ENCODE data around the gene TMBIM4. TPM values are rescaled to one million over a fixed set of nuclear protein-coding genes. Genes with fewer than 3 reads are reported as not detected.
A peak's percentile ranks its signal among the peaks of the same experiment; 100 is the strongest.

TMBIM4 gene
- total RNA-seq, 2 experiments from 2014 or later: 50.5 to 64.5 TPM

DNA sequence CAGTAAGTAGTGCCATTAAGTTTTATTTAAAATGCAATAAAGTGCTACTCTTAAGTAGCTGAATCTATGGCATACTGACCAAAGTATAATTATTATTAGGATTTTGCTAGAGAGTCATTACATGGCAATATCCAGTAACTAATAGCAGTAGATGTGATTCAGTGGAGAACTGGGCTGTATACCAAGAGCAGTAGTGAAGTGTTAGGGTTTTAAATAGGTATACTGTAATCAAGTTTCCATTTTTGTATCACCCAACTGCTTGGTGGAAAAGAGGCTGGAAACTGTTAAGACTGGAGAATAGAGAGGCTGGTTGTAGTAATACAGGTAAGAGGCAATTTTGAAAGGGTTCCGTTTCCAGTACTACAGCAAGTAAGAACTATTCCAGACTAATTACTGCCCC is 25.9 kb downstream of the TMBIM4 start:
- no peak overlapping the region for H3K27ac Mint-ChIP-seq
- peaks cover 15% of the 10 kb centered on the region for H3K9me3 Mint-ChIP-seq (ENCODE audit: low read depth)
- CTCF ChIA-PET: no interaction called here
- peaks cover 15% of the 10 kb centered on the region for H3K4me1 Mint-ChIP-seq
- no peak overlapping the region for H3K4me3 Mint-ChIP-seq
- H3K36me3 Mint-ChIP-seq: peaks cover 53% of the 10 kb centered on the region
- ATAC-seq (no peak), DNase-seq (no peak)
- no peaks in the 10 kb centered on the region for H3K27me3 Mint-ChIP-seq

DNA sequence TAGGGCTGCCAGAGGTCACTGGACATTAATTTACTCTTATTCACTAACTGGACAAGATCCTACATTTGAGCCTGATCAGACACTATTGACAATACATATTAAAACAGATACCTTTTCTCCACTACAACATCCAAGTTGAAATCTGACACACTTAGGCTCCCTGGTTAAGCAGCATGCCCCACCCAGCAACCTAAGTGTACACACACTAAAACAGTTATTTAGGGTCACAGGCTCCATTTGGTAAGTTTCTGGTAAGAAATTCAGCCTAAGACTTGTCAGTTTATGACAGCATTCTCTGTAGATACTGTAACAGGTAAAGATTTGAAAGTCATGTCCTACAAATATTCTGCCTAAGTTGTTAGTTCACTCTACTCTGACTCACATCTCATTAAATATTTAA is 27.0 kb downstream of the TMBIM4 start:
- H3K27me3 Mint-ChIP-seq: no peaks in the 10 kb centered on the region
- H3K4me3 Mint-ChIP-seq: no peak overlapping the region
- no peak overlapping the region for H3K27ac Mint-ChIP-seq
- no peak for DNase-seq
- no peak for ATAC-seq
- peaks cover 15% of the 10 kb centered on the region for H3K9me3 Mint-ChIP-seq (ENCODE audit: low read depth)
- CTCF ChIA-PET: no interaction called here
- H3K36me3 Mint-ChIP-seq: peaks cover 54% of the 10 kb centered on the region
- peaks cover 15% of the 10 kb centered on the region for H3K4me1 Mint-ChIP-seq

DNA sequence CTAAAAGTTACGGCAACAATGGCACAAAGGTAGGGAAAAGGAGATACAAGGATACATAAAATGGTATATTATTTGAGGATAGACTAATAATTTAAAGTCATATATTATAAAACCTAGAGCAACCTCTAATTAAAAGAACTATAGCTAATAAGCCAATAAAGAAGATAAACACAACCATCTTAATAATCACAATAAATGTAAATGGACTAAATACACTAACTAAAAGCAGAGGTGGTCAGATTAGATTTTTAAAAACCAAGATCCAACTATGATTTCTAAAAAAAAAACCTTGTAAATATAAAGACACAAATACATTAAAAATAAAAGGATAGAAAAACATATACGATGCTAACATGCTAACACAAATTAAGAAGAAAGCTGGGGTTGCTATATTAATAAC is 28.5 kb downstream of the TMBIM4 start:
- no peaks in the 10 kb centered on the region for H3K27me3 Mint-ChIP-seq
- H3K4me1 Mint-ChIP-seq: peaks cover 15% of the 10 kb centered on the region
- no peak overlapping the region for H3K27ac Mint-ChIP-seq
- peaks cover 60% of the 10 kb centered on the region for H3K36me3 Mint-ChIP-seq
- CTCF ChIA-PET: interaction anchor here (1.1 to 1.2 kb wide), 2 partner anchors 11 to 129 kb away, joined by 3 to 4 read pairs; partner anchors contain the start of gene LLPH
- no peak for DNase-seq
- peaks cover 15% of the 10 kb centered on the region for H3K9me3 Mint-ChIP-seq (ENCODE audit: low read depth)
- no peak for ATAC-seq
- H3K4me3 Mint-ChIP-seq: no peak overlapping the region

DNA sequence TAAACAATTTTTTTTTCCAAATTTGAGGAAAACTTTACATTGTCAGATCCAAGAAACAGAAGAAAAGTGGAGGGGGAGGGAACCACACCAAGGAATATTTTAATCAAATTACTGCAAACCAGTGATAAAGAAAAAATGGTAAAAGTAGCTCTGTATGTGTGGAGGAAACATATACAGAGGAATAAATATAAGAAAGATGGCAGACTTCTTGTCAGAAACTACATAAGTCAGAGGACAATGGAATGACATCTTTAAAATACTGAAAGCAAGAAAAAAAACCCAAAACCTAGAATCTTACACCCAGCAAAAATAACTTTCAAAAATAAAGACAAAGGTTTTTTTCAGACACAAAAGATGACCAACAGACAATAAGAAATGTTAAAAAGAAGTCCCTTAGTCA is 29.1 kb downstream of the TMBIM4 start:
- no peak overlapping the region for H3K27ac Mint-ChIP-seq
- CTCF ChIA-PET: interaction anchor here (1.1 to 1.2 kb wide), 2 partner anchors 10 to 129 kb away, joined by 3 to 4 read pairs; partner anchors contain the start of gene LLPH
- H3K36me3 Mint-ChIP-seq: peaks cover 61% of the 10 kb centered on the region
- H3K4me3 Mint-ChIP-seq: no peak overlapping the region
- peaks cover 15% of the 10 kb centered on the region for H3K9me3 Mint-ChIP-seq (ENCODE audit: low read depth)
- ATAC-seq (no peak), DNase-seq (no peak)
- no peaks in the 10 kb centered on the region for H3K27me3 Mint-ChIP-seq
- peaks cover 11% of the 10 kb centered on the region for H3K4me1 Mint-ChIP-seq

DNA sequence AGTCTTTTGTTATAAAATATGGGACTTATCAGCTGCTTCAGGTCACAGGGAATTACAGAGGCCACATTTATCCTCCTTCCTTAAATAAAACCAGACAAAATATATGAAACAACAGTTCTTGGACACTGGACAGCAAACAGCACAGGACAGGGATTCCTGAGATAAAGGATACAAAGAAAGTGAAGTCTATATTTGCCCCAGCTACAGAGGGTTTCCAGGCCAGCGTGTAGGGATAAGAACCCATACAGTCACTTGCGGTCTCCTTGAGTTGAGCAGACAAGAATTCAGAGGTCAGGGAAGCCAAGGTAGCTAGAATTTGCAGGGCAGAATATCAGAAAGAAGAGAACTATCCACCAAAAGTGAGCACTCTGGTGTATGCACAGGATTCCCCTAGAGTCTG is 30.5 kb downstream of the TMBIM4 start:
- peaks cover 58% of the 10 kb centered on the region for H3K36me3 Mint-ChIP-seq
- no peaks in the 10 kb centered on the region for H3K27me3 Mint-ChIP-seq
- CTCF ChIA-PET: interaction anchor here (1.1 kb wide), 1 partner anchor 269 kb away, joined by 3 read pairs; no protein-coding TSS in a partner anchor
- H3K4me1 Mint-ChIP-seq: no peaks in the 10 kb centered on the region
- peaks cover 15% of the 10 kb centered on the region for H3K9me3 Mint-ChIP-seq (ENCODE audit: low read depth)
- ATAC-seq (no peak), DNase-seq (no peak)
- no peak overlapping the region for H3K4me3 Mint-ChIP-seq
- no peak overlapping the region for H3K27ac Mint-ChIP-seq

DNA sequence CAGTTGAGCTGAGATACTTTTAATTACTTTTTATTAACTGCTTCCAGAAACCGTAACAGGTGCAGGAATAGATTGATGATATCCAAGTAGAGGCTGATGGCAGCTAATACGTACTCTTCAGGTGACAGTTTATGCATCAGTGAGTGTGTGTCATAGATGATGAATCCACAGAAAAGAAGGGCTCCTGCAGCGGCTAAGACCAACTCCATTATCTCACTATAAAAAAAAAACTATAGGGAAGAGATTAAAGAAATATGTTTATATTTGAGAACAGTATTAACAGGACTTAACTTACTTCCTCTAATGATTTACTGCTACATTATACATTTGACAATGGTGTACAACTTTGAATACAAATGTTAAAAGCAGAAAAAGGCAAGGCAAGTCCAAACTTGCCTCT is 31.9 kb downstream of the TMBIM4 start:
- CTCF ChIA-PET: no interaction called here
- DNase-seq: no peak
- H3K27me3 Mint-ChIP-seq: no peaks in the 10 kb centered on the region
- H3K4me1 Mint-ChIP-seq: peaks cover 2% of the 10 kb centered on the region
- H3K27ac Mint-ChIP-seq: no peak overlapping the region
- H3K36me3 Mint-ChIP-seq: peaks cover 49% of the 10 kb centered on the region
- no peak overlapping the region for H3K4me3 Mint-ChIP-seq
- H3K9me3 Mint-ChIP-seq (ENCODE audit: low read depth): peaks cover 15% of the 10 kb centered on the region
- no peak for ATAC-seq

DNA sequence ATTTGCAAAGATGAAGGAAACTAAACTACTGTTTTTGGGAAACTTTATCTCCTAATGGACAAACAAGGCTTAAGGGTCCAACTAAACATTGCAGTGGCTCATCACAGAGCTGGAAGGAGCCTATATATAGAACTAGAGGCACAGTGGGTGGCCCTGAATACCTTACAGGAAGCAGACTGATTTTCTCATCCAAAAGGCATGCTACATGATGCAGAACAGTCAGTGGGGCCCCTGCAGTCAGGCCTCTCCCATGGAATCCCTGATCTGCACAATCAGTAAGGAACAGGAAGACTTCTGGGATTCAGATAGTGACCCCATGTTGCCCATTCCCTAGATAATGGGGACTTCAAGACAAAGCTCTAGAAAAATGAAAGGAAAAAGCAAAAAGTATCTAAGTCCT is 37.4 kb downstream of the TMBIM4 start:
- DNase-seq: no peak
- no peak overlapping the region for H3K4me3 Mint-ChIP-seq

DNA sequence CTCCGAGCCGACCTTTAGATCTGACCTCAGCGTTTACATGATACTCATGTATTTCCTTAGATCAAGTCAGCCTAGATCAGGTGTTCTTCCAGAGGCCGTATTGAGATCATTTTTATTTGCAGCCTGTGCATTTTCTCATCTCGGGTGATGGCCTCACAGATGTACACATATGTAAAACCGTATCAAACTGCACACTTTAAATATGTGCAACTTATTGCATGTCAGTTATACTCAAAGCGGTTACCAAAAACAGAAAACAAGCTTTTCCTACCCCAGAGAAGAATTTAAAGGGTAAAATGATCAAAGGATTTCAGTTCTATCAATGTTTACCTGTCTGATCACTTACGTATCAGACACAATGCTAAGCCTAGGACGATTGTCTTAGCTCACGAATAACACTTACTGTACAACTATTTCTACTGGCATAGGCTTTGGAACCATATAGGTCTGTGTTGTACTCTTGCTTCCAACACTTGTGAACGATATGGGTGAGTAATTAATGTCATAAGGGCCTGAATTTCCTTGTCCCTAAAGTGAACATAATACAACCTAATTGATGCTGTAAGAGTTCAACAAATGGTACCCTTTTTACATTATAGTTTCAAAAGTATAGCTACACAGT is 38.6 kb downstream of the TMBIM4 start:
- CTCF ChIA-PET: interaction anchor here (0.7 to 2.2 kb wide), 5 partner anchors 10 to 38 kb away, joined by 4 to 10 read pairs (median 7); partner anchors contain the start of gene TMBIM4

More for the DNA sequence above, 37.4 kb downstream of the TMBIM4 start:
- Mint-ChIP-seq H3K9me3 (ENCODE audit: low read depth) (no peaks in the 10 kb centered on the region), H3K4me1 (peaks cover 48% of the 10 kb centered on the region), H3K36me3 (peaks cover 34% of the 10 kb centered on the region), H3K27ac (no peak overlapping the region), H3K27me3 (no peaks in the 10 kb centered on the region)
- CTCF ChIA-PET: interaction anchor here (0.9 kb wide), 1 partner anchor 13 kb away, joined by 3 read pairs; no protein-coding TSS in a partner anchor
- ATAC-seq: no peak

DNA sequence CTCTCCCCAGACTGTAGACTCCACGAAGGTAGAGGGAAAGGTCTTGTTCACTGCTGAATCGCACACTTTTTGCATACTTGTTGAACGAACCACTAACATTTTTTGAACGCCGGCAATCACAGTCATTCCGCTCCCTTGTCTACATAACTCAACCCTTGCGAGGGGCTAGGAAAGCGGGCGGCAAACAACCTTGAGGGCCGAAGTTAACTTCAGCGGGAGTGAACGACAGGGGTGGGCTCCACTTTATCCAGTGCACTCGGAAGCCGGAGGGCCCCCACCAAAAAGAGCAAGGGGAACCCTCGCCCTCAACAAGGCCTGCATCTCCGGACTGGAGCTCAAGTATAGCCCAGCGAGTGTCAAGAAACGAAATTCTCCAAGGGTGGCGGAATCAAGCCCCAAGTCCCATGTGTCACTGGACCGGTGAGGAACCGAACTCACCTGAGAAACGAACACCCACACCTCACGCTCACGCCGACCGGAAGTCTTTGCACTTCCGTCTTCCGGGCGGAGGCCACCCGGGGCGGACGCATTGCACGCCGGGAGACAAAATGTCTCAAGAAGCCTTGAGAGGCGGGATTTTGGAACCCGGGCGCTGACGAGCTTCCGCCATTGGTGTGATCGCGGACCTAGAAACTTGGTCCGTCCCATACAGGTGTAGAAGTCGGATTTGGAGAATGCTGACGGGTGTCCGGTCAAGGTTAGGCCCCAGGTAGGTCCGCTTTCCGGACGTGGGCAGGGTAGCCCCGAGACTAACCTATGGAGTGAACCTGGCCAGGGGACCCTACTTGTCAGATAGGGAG is 39.3 kb downstream of the TMBIM4 start, which contains the start of gene LLPH:
TSS of gene LLPH (minus strand) at position 484 of the 800 bp plus-strand sequence. CDS start 1,644 bp downstream, outside the sequence.
- Mint-ChIP-seq H3K27me3 (no peaks in the 10 kb centered on the region), H3K4me3 (peak within 1 kb of the TSS; percentile 85), H3K36me3 (peaks cover 44% of the 10 kb centered on the region), H3K9me3 (ENCODE audit: low read depth) (no peaks in the 10 kb centered on the region), H3K27ac (peak within 1 kb of the TSS; percentile 98), H3K4me1 (peaks cover 61% of the 10 kb centered on the region)
- DNase-seq (peak; percentile 95), ATAC-seq (peak; percentile 96)
- CTCF ChIA-PET: interaction anchor here (0.6 to 2.2 kb wide), 6 partner anchors 10 to 39 kb away, joined by 3 to 10 read pairs (median 6); partner anchors contain the start of gene TMBIM4

More for the DNA sequence above, 38.6 kb downstream of the TMBIM4 start:
- DNase-seq (no peak), ATAC-seq (no peak)
- Mint-ChIP-seq H3K4me1 (peaks cover 58% of the 10 kb centered on the region), H3K9me3 (ENCODE audit: low read depth) (no peaks in the 10 kb centered on the region), H3K27me3 (no peaks in the 10 kb centered on the region), H3K4me3 (peak overlapping the region; percentile 85), H3K27ac (peak overlapping the region; percentile 98), H3K36me3 (peaks cover 41% of the 10 kb centered on the region)

DNA sequence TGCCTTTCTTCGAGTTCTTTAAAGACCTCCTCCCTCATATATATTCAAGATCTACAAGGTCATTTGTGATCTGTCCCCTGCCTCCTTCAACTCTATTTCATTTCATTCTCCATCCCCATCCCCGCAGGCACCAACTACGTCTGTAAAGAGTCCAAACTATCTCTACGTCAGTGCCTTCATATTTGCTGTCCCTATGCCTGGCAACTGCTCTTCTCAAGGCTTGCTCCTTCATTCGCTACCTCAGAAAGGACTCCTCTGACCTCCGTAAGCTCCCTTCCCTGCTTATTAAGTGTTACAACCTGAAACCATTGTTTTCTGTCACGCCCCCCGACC is 39.9 kb downstream of the TMBIM4 start:
- DNase-seq: no peak
- peak; percentile 2 for ATAC-seq
- peak overlapping the region; percentile 98 for H3K27ac Mint-ChIP-seq
- no peaks in the 10 kb centered on the region for H3K9me3 Mint-ChIP-seq (ENCODE audit: low read depth)
- H3K4me1 Mint-ChIP-seq: peaks cover 66% of the 10 kb centered on the region
- no peaks in the 10 kb centered on the region for H3K27me3 Mint-ChIP-seq
- peaks cover 48% of the 10 kb centered on the region for H3K36me3 Mint-ChIP-seq
- CTCF ChIA-PET: interaction anchor here (0.6 to 2.2 kb wide), 2 partner anchors 22 to 33 kb away, joined by 3 to 7 read pairs; no protein-coding TSS in a partner anchor
- H3K4me3 Mint-ChIP-seq: peak overlapping the region; percentile 85

DNA sequence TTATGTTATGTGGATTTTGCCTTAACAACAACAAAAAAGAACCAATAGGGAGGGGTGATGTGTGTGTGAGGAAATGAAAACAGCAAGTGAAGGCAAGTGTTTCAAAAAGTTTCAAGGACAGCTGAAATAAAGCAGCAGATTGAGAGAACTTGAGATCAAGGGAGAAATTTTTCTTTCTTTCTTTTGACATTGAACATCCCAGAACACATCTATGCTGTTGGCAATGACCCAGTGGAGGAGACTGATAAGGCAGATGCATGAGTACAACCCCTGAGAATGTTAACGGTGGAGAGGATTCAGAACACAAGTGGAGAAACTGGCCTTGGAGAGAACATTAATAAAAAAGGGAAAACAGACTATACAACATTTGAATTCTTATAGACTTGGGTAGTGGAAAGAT is 42.1 kb downstream of the TMBIM4 start:
- CTCF ChIA-PET: no interaction called here
- Mint-ChIP-seq H3K4me1 (peaks cover 61% of the 10 kb centered on the region), H3K36me3 (peaks cover 62% of the 10 kb centered on the region), H3K27ac (no peak overlapping the region), H3K4me3 (no peak overlapping the region), H3K9me3 (ENCODE audit: low read depth) (no peaks in the 10 kb centered on the region), H3K27me3 (no peaks in the 10 kb centered on the region)
- DNase-seq (no peak), ATAC-seq (no peak)

DNA sequence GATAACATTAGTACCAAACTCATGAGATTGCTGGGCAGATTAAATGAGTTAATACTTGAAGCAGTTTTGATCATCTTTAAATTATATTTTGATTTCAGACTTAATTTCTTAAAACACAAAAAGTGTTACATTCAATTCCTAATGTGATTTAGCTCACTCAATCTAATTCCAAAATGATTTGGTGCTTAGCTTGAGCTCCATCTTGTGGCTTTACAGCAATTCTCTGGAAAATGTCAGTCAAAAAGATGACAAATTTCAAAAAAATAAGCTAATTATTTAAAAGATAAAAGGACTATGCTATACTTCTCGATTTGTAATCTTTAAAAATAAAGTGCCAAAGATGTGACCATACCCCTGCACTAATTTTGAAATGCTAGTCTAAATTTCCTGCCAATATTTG is 49.3 kb downstream of the TMBIM4 start:
- CTCF ChIA-PET: interaction anchor here (1.1 to 2.3 kb wide), 3 partner anchors 11 to 25 kb away, joined by 4 to 6 read pairs (median 5); partner anchors contain the start of gene LLPH
- no peak for ATAC-seq
- H3K4me1 Mint-ChIP-seq: peaks cover 23% of the 10 kb centered on the region
- H3K4me3 Mint-ChIP-seq: no peak overlapping the region
- H3K27ac Mint-ChIP-seq: peak overlapping the region; percentile 32
- H3K36me3 Mint-ChIP-seq: peaks cover 45% of the 10 kb centered on the region
- H3K27me3 Mint-ChIP-seq: no peaks in the 10 kb centered on the region
- no peaks in the 10 kb centered on the region for H3K9me3 Mint-ChIP-seq (ENCODE audit: low read depth)
- no peak for DNase-seq

DNA sequence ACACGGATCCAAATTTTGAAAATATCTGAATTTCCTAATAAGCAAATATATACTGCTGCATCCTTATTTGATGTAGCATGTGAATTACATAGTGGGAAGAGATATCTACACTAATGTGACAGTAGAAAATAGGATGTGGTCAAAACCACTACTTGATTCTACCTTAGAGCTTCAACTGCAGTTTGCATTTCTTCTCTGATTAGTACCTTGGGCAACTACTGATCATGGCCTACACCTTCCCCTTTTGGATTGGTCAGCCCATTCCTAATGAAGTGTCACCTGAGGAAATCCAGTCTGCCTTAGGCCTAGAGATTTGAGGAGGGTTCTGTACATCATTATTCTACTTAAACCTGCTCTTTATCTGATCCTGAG is 49.9 kb downstream of the TMBIM4 start:
- Mint-ChIP-seq H3K4me1 (peaks cover 18% of the 10 kb centered on the region), H3K4me3 (no peak overlapping the region), H3K36me3 (peaks cover 39% of the 10 kb centered on the region), H3K27me3 (no peaks in the 10 kb centered on the region), H3K9me3 (ENCODE audit: low read depth) (no peaks in the 10 kb centered on the region), H3K27ac (peak overlapping the region; percentile 32)
- CTCF ChIA-PET: interaction anchor here (1.1 to 1.3 kb wide), 2 partner anchors 11 to 12 kb away, joined by 4 to 5 read pairs; partner anchors contain the start of gene LLPH
- DNase-seq (no peak), ATAC-seq (no peak)

Data from activated CD8-positive, alpha-beta memory T cell treated with anti-CD3 and anti-CD28 coated beads, Interleukin-2, amount 10 ng/mL, durations not matched to agents 7 days and 5 days (primary cell).